Kidney (tissue), 14 donors: ENCODE measurements around the gene SLC17A9. TPM values are rescaled to one million over a fixed set of nuclear protein-coding genes. Genes with fewer than 3 reads are reported as not detected.

Experiments
- DNase-seq, 5 donors: peaks; one replicate each; pipeline ENCODE4 v3.0.0-alpha.2; 2013 to 2020
- FAIRE-seq: peaks from 2 replicates; lab custom pipeline; 2012; peaks lifted over from hg19 to GRCh38; lab: Jason Lieb, UNC
- H3K27ac ChIP-seq, 2 donors: one replicate each; pipeline ENCODE4 v1.7.0; 2013; ENCODE audit warnings: low read depth in 2 of 2, low read length in 2 of 2, inconsistent platforms in 1 of 2
- H3K27me3 ChIP-seq: one replicate; pipeline ENCODE4 v1.7.1; 2013; ENCODE audit warnings: low read length, inconsistent platforms; ENCODE audit not compliant: control insufficient read depth, insufficient read depth
- H3K36me3 ChIP-seq, 3 donors: one replicate each; pipeline versions ENCODE4 v1.7.0 to v1.7.1; 2013; ENCODE audit warnings: low read length in 3 of 3, control low read depth in 1 of 3, inconsistent platforms in 1 of 3; ENCODE audit not compliant: insufficient read depth in 3 of 3, control insufficient read depth in 2 of 3
- H3K4me1 ChIP-seq, 3 donors: one replicate each; pipeline versions ENCODE4 v1.7.0 to v1.7.1; 2013; ENCODE audit warnings: low read length in 3 of 3, inconsistent platforms in 1 of 3, low read depth in 1 of 3; ENCODE audit not compliant: control insufficient read depth in 2 of 3, insufficient read depth in 2 of 3
- H3K4me3 ChIP-seq, 3 donors: one replicate each; pipeline versions ENCODE4 v1.7.0 to v1.8.1; 2013; ENCODE audit warnings: low read length in 3 of 3, control low read depth in 1 of 3, inconsistent platforms in 1 of 3
- H3K9ac ChIP-seq, 3 donors: one replicate each; pipeline versions ENCODE4 v1.7.0 to v1.7.1; 2013; ENCODE audit warnings: low read length in 3 of 3, control low read depth in 1 of 3, inconsistent platforms in 1 of 3
- H3K9me3 ChIP-seq, 3 donors: one replicate each; pipeline versions ENCODE4 v1.7.0 to v1.7.1; 2013; ENCODE audit warnings: low read length in 3 of 3, control low read depth in 1 of 3, inconsistent platforms in 1 of 3; ENCODE audit not compliant: control insufficient read depth in 2 of 3, insufficient read depth in 1 of 3
- intact Hi-C: fragments of 100-400 bp; cut with DNase I; formaldehyde crosslinking; loops from one replicate; pipeline ENCODE4 v1.11.1; 2022
- polyA plus RNA-seq: library from polyadenylated mRNA; stranded (reverse); fragments of 350-450 nt; fragmentation: Illumina TruSeq; extraction: RNeasy Lipid Tissue Mini Kit (QIAGEN cat#74804); gene quantifications from one replicate; pipeline ENCODE4 v1.2.3, GENCODE V29; 2014; ENCODE audit warnings: low read depth, low replicate concordance; ENCODE audit not compliant: insufficient read depth
- total RNA-seq: library from RNA; stranded (reverse); fragmentation: NEBNext Ultra II Directional; extraction: Animal tissue kit (Norgen Biotek cat#: 25700); gene quantifications from one replicate; pipeline ENCODE4 v1.2.1, GENCODE V29; 2021
- TF ChIP-seq, protein P1 (sequence below): IDR thresholded peaks from 3 replicates; pipeline ENCODE4 v1.5.1; 2012; ENCODE audit warnings: mild to moderate bottlenecking, moderate library complexity, borderline replicate concordance; ENCODE audit not compliant: insufficient read depth; ENCODE audit errors: extremely low read depth
- donor health status: control.
- donor health status: control.
- donor health status: control.
- donor health status: control.
- donor health status: control.
- donor health status: DM: yes; HTN: yes; CAD: no.
- donor health status: Normal renal cell carcinoma (clear cell type).

Gene SLC17A9
- total and polyA plus RNA-seq, 2 donors from 2014 or later = 2.0 to 9.5 TPM

DNA sequence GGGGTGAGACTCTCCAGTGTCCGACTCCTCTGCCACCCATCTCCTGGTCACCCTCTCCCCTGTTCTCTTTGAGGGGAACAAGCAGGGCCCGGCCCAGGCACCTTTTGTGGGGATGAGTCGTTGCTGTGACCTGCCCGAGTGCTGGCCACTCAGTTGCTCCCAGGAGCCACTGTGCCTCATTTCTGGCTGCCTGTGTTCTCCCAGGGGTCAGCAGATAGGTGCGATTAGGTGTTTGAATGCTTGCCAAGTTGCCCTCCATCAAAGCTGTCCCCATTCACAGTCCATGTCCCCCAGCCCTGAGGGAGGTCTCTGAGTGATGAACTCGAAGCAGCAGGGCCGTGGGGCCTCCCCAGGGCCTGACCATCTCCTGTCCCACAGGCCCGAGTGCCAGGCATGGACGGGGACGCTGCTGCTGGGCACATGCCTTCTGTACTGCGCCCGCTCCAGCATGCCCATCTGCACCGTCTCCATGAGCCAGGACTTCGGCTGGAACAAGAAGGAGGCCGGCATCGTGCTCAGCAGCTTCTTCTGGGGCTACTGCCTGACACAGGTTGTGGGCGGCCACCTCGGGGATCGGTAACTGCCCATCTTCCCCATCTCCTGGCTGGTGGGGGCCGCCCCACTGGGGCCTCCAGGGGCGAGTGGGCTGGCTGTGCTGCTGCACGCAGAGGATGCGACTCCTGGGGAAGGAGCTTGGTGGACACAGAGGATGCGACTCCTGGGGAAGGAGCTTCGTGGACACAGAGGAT is 4.1 kb downstream of the SLC17A9 start:
- Histone ChIP-seq H3K4me3 (no peak overlapping the region), H3K27ac (no peak overlapping the region), H3K9ac (no peak overlapping the region), H3K36me3 (no peaks in the 10 kb centered on the region), H3K9me3 (no peaks in the 10 kb centered on the region), H3K4me1 (peaks cover 0 to 18% (median 0%) of the 10 kb centered on the region in 3 donors), H3K27me3 (no peaks in the 10 kb centered on the region)
- no peak for FAIRE-seq
- intact Hi-C loops = no loop called here
- TF ChIP-seq, protein P1, sequence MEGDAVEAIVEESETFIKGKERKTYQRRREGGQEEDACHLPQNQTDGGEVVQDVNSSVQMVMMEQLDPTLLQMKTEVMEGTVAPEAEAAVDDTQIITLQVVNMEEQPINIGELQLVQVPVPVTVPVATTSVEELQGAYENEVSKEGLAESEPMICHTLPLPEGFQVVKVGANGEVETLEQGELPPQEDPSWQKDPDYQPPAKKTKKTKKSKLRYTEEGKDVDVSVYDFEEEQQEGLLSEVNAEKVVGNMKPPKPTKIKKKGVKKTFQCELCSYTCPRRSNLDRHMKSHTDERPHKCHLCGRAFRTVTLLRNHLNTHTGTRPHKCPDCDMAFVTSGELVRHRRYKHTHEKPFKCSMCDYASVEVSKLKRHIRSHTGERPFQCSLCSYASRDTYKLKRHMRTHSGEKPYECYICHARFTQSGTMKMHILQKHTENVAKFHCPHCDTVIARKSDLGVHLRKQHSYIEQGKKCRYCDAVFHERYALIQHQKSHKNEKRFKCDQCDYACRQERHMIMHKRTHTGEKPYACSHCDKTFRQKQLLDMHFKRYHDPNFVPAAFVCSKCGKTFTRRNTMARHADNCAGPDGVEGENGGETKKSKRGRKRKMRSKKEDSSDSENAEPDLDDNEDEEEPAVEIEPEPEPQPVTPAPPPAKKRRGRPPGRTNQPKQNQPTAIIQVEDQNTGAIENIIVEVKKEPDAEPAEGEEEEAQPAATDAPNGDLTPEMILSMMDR = no peak
- DNase-seq = no peak

DNA sequence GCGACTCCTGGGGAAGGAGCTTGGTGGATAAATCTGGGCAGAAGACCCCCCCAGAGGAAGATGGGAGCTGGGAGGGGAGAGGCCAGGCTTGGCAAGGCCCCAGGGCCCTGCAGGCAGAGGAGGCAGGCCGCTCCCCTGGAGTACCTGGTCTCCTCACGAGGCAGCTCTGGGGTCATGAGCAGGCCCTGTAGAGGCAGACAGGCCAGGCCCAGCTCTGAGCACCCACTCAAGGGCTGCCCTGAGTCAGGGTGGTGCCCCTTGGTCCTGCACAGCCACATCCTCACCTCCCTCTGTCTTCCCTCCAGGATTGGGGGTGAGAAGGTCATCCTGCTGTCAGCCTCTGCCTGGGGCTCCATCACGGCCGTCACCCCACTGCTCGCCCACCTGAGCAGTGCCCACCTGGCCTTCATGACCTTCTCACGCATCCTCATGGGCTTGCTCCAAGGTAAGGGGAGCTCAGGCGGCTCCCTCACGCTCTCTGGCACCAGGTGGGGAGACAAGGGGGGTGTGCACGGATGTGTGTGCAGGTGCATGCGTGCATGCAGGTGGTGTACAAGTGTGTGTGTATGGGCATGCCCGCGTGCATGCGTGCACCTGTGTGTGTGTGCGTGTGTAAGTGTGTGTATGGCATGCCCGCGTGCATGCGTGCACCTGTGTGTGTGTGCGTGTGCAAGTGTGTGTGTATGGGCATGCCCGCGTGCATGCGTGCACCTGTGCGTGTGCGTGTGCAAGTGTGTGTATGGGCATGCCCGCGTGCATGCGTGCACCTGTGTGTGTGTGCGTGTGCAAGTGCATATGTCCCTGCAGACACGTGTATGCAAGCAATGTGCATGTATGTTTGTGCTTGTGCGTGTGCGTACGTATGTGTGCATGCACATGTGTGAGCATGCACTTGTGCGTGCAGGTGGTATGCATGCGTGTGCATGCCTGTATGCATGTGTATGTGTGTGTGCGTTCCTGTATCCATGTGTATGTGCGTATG is 4.9 kb downstream of the SLC17A9 start:
- Histone ChIP-seq H3K27me3 (no peaks in the 10 kb centered on the region), H3K4me3 (no peak overlapping the region), H3K36me3 (no peaks in the 10 kb centered on the region), H3K27ac (no peak overlapping the region), H3K9me3 (no peaks in the 10 kb centered on the region), H3K4me1 (peaks cover 0 to 14% (median 0%) of the 10 kb centered on the region in 3 donors), H3K9ac (no peak overlapping the region)
- FAIRE-seq (no peak), DNase-seq (no peak)
- intact Hi-C loops = no loop called here
- TF ChIP-seq, protein P1 = no peak

DNA sequence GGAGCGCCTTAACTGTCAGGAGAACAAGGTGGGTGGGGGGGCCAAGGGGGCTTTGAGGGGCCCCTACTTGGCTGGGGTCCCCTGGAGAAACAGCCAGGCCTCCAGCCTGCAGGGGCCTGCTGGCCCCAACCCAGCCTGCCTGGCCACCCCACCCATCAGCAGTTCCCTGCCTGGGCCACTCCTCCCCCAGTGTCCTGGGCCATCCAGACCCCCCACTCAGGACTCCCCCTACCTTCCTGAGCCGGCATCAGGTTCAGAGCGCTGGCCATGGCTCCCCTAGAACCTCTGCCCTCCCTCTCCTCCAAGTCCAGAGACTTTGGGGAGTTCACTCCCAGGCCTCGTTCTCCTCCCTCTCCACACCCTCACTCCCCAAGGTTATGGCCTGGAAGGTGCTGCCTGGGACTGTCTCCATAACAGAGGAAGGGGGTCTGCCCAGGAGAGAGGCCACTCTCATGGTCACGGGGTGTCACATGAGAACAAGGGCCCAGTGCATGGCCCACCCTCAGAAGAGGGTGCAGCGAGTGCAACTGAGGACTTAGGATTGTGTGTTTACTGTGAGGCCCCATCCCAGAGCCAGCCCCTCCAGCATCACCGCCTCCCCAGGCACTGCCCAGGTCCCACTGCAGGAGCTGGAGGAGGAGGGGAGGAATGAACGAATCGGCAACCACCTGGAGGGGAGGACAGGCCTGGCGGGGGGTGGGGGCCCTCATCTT is 6.0 kb downstream of the SLC17A9 start:
- Histone ChIP-seq H3K9ac (no peak overlapping the region), H3K27ac (no peak overlapping the region), H3K4me3 (no peak overlapping the region), H3K36me3 (no peaks in the 10 kb centered on the region), H3K27me3 (no peaks in the 10 kb centered on the region), H3K9me3 (no peaks in the 10 kb centered on the region), H3K4me1 (peaks cover 0 to 7% (median 0%) of the 10 kb centered on the region in 3 donors)
- intact Hi-C loops = no loop called here
- TF ChIP-seq, protein P1 = no peak
- peak in 1 of 5 donors; percentile 56 for DNase-seq
- no peak for FAIRE-seq
